Astrocyte of the cerebellum (primary cell): ENCODE results near the gene LUZP2.

Experiments used
- DNase-seq: peaks from one replicate; pipeline ENCODE4 v3.0.0-alpha.2; 2011; ENCODE audit warnings: low read depth
- H3K4me3 ChIP-seq: 2 replicates; pipeline ENCODE4 v1.5.1; 2011; ENCODE audit warnings: mild to moderate bottlenecking, low read depth, low read length, moderate library complexity
- in situ Hi-C: cut with HindIII; loops from 2 replicates; pipeline ENCODE4 v1.10.0; 2017; ENCODE audit warnings: low sequenced_read_pairs
- TF ChIP-seq, protein P1 (sequence below): IDR thresholded peaks from 2 replicates; pipeline ENCODE4 v1.5.1; 2012; ENCODE audit warnings: low read length, low read depth, moderate library complexity, mild to moderate bottlenecking; ENCODE audit errors: missing control alignments

LUZP2 gene

DNA sequence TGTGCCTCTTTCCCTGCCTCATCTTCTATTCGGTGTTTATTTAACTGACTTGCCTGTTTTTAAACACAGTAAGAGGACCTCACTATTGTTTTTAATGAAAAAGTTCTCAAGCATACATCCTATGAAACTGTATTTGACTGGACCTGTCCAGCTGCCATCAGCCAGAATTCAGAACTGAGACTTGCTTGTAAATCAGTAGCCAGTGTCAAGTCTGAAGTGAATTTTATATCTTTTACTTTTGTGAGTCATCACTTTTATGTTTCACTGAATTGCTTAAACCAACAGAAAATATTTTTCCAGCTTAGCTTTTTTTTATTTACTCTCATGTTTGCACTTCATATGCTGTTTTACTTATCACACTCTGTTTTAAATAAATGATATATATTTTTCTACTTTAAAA is 88.3 kb downstream of the LUZP2 start:
- H3K4me3 ChIP-seq: no peak overlapping the region
- in situ Hi-C loops: no loop called here
- DNase-seq: no peak
- TF ChIP-seq, protein P1, sequence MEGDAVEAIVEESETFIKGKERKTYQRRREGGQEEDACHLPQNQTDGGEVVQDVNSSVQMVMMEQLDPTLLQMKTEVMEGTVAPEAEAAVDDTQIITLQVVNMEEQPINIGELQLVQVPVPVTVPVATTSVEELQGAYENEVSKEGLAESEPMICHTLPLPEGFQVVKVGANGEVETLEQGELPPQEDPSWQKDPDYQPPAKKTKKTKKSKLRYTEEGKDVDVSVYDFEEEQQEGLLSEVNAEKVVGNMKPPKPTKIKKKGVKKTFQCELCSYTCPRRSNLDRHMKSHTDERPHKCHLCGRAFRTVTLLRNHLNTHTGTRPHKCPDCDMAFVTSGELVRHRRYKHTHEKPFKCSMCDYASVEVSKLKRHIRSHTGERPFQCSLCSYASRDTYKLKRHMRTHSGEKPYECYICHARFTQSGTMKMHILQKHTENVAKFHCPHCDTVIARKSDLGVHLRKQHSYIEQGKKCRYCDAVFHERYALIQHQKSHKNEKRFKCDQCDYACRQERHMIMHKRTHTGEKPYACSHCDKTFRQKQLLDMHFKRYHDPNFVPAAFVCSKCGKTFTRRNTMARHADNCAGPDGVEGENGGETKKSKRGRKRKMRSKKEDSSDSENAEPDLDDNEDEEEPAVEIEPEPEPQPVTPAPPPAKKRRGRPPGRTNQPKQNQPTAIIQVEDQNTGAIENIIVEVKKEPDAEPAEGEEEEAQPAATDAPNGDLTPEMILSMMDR: no peak

DNA sequence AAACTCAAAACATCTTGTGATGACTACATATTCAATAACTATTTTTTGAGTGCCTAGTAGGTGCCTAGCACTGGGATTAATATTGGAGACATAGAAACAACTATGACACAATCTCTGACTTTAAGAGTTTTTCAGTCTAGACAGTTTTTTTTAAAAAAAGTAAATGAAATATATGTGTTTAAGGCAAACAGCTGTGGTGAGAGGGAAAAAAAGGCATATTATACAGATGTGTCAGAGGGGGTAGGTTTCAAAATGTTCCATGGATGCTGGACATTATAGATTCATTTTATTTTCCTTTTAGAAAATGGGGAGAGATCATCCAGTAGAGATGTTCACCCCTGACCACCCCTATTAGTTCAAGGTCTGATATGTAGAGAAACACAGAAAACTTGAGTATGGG is 90.8 kb downstream of the LUZP2 start:
- H3K4me3 ChIP-seq: no peak overlapping the region
- DNase-seq: no peak
- TF ChIP-seq, protein P1: no peak
- in situ Hi-C loops: no loop called here

DNA sequence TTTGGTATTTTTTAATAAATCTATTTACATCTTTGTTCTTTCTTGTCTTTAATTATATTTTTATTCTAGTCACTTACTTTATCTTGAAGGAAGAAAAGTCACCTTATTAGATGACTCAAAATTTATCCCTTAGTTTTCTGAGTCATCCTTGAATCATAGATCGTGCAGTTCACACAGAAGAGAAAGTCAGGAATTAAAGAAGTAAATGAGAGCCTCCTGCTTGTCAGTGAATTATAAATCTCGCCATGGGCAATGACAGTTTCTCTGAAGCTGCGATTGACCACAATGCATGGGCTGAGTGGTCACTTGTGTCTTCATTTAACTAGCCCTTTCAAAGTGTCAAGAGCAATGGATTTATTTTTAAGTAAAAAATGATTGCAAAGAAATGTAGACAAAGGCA is 91.2 kb downstream of the LUZP2 start:
- DNase-seq: peak; percentile 5
- in situ Hi-C loops: no loop called here
- no peak overlapping the region for H3K4me3 ChIP-seq
- TF ChIP-seq, protein P1: no peak

DNA sequence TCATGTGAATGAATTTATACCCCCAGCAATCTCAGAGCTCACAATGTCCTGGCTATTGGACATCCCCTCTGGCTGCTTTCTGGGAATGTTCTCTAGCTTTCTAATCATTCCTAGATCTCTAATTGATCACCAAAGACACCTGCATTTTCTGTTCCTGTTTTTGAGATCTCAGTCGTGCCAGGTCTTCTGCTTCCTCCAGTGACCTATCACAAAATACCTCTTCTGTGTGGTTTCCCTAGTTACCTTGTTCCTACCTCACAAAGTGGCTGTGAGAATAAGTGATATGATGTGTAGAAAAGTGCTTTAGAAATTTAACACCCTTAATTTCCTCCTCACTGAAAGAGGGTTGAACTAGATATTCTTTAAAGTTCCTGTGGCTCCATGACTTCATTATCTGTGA is 92.2 kb downstream of the LUZP2 start:
- H3K4me3 ChIP-seq: no peak overlapping the region
- TF ChIP-seq, protein P1: no peak
- DNase-seq: no peak
- in situ Hi-C loops: no loop called here

DNA sequence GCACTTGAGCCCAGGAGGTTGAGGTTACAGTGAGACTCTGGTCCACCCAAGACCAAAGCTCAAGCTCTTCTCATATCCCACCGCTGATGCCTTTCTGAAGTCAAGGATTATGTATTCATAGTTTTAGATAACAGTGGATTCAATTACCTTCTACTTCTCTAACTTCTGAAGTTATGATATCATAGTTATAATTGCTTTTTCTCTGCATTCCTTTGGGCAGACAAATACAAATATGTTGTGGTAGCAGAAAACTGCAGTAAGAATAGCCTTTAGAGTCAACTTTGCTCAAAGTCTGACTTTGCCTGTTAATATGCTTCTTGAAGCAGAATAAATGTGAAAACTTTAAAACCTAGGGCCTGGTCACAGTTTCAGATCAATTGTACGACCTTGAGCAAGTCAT is 94.4 kb downstream of the LUZP2 start:
- in situ Hi-C loops: no loop called here
- TF ChIP-seq, protein P1: no peak
- DNase-seq: no peak
- H3K4me3 ChIP-seq: no peak overlapping the region

DNA sequence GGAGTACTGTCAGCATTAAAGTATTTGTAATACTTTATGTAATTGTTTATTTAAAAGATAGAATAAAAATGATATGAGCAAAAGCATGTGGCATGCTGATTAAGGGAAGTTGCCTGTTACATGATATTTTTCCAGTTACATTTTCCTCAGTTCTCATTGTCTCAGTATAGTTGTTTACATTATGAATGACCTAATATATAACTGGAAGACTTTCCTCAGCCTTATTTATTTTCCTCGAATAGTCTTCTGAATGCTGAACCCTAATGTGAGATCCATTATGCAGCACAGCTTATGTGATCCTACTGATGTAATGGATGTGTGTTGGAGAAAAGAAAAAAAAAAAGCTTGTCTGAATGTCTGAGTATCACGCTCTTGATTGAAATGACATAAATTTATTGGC is 95.5 kb downstream of the LUZP2 start:
- TF ChIP-seq, protein P1: no peak
- no peak for DNase-seq
- H3K4me3 ChIP-seq: no peak overlapping the region
- in situ Hi-C loops: no loop called here

DNA sequence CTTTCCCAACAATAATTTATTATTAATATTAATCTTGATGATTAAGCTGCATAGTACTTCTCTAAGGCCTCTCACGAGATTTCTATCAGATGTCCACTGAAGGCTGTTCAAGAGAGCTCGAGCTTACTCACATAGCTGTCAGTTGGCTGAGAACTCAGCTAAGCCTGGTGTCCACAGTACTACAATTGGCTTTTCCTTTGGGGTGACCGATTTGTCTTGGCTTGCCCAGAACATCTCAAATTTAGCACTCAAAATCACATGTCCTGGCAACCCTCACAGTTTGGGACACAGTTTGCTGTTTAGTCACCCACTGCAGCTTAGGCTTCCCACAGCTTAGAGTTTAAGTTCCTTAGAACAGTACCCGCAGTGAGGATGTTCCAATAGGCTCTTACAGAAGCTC is 96.5 kb downstream of the LUZP2 start:
- no peak overlapping the region for H3K4me3 ChIP-seq
- no peak for DNase-seq
- in situ Hi-C loops: no loop called here
- TF ChIP-seq, protein P1: no peak
